Hematopoietic multipotent progenitor cell treated with erythropoietin and hydrocortisone succinate and interleukin-3 and kit ligand, for 4 days (in vitro differentiated cells): ENCODE measurements around the gene CCT3.
A peak's percentile ranks its signal among the peaks of the same experiment; 100 is the strongest.
"Not testable (repeated sequence)": the region's sequence is repeated elsewhere in the genome, so short reads cannot be mapped to it uniquely, and the experiment has no call there.

Source experiments
- DNase-seq: peaks from one replicate; pipeline ENCODE4 v3.0.0-alpha.2; 2015

Gene CCT3

DNA sequence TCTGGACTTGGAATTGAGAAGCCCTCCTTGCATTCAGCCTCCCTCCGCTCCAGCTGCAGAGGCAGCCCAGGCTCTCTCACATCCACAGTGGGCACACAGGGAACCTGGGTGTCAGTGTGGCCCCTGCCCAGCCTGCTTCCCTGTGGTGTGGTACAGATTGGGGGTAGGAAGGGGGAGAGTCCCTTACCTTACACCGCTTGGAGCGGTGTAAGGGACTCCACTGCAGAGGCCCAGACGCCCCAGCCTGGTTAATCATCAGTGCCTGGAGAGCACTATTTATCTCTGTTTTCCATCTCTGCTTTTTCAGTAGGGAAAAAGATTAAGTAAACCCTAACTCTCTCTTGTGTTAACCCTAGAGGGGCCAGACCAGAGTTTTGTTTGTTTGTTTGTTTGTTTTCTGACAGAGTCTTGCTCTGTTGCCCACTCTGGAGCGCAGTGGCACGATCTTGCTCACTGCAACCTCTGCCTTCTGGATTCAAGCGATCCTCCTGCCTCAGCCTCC, 30.1 kb upstream of the CCT3 start:
- DNase-seq: no peak

DNA sequence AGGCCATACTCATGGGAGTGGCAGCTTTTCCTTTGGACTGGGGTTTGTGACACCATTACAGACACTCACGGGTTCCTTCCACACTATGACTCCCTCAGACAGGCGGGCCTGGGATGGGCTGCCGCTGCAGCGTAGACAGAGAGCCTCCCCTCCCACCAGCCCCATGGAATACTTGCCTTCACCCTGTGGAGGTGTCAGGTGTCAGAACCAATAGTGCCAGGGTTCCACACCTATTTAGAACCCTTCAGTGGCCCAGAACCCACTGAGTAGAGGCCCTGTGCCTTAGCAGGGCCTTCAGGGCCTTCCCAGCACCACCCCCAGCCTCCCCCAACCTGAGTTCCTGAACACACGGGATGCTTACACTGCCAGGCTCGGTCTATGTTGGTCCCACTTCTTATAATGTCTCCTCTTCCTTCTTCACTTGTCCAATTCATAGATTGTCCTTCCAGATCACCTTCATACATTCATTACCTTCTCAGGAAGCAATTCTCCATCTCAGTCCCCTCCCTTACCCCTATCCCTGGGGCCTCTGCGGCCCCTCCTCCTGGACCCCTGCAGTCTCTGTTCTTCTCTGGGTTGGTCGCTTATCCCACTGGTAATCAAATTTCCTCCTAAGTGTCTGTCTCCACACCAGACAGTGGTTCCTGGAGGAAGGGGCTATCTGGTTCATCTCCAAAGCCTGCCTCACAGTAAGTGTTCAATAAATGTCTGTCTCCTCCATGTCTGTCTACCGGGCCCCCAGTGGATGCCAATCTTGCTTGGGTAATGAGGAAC, 29.5 kb upstream of the CCT3 start:
- DNase-seq: no peak

DNA sequence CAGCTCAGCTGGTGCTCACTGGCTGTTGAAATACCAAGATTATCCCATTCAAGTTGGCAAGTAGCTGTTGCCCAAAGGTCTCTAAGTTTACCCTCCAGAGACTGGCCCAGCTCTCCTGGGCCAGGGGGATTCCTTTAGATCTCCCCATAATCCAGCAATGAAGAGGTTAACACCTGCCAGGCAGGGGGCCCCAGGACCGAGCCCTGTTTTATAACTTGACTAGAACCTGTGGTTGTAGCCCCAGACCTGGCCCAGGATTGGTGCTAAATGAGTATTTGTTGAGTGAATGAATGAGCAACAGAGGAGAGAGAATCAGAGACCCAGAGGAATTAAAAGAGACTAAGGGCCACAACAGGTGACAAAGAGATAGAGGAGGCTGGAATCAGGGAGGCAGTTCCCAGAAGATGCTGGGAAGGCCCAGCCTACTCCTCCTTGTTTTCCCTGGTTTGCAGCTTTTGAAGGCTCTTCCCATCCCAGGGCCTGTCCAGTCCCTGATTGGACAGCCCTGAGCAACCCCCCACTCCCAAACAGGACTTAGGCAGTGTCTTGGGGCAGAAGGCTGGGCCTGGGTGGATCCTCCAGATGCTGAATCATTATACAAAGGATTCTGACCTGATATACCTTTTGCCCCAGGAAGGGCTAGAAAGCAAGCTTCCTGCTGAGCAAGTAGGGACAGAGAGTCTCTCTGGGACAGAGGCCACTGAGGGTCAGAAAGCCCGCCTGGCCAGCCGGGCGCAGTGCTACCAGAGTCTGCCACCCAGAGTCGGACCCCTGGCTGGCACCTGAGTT, 28.5 kb upstream of the CCT3 start:
- DNase-seq: no peak

DNA sequence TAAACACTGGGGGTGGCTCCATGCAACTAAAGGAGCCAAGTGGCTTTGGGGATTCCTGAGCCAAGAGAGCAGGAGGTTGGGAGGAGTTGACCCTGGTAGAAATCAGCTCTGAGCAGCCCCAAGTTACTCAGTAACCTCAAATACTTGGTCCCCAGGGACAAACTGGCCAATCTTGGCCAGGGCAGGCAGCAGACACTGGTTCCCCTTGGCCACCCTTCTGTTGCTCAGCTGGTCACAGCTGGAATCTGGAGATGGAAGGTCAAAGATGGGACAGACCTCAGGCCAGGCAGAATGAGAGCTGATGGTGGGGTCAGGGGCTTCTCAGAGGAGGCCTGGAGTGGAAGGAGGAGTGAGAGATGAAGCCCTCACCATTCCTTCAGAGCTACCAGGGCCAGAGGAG, 27.7 kb upstream of the CCT3 start:
- DNase-seq: no peak

DNA sequence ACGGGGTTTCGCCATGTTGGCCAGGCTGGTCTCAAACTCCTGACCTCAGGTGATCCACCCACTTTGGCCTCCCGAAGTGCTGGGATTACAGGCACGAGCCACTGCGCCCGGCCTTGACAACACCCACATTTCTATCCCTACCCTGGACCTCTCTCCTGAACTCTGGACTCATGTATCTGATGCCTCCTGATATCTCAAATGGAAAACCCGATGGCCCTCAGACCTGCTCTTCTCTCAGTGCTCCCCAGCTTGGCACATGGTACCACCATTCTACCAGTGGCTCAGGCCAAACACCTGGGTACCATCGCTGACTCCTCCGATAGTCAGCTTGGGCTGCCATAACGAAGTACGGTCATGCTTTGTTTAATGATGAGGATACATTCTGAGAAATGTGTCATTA, 22.4 kb upstream of the CCT3 start:
- DNase-seq: no peak

DNA sequence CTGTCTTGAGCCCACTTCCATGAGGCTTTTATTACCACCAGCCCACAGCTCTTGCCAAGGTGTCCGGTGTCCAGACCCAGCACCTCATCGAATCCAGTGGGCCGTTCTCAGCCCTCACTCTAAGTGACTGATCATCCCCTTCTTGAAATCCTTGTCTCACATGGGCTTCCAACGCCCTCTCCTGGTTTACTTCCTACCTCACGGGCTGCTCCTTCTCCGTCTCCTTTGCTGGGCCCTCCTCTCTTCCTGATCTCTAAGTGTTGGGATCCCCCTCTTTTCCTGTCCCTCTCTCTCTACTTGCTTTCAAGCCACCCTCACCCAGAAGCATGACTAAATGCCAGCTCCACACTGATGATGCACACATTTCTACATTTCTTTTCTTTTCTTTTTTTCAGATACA, 21.9 kb upstream of the CCT3 start:
- DNase-seq: peak; percentile 26

DNA sequence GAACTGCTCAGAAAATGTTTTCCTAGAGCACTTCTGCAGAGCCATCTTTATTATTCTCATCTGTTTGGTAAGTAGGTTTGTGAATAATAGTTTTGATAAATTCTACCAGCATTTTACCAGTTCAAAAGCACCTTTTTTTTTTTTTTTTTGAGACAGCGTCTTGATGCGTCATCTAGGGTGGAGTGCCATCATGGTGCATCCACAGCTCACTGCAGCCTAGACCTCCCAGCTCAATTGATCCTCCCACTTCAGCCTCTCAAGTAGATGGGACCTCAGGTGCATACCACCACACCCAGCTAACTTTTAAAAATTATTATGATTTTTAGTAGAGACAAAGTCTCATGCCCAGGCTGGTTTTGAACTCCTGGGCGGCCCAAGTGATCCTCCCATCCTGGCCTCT, 21.2 kb upstream of the CCT3 start:
- DNase-seq: no peak

DNA sequence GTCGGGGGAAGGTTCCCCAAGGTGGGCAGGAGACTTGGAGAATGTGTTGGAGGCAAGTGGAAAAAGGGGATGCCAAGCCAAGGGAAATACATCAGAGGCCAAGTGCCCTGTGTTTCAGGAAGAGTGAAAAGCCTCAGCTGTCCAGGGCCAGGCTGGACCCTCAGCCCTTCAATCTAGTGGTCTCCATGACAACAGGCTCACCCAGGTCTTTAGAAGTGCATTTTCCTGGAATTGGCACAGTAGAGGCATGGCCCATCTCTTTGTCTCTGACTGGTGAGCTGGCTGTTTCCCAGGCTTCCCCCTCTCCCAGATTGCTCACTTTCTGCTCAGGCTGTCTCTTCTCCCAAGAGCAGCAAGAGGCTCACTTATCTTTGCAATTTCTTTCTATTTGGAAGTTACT, 20.5 kb upstream of the CCT3 start:
- no peak for DNase-seq

DNA sequence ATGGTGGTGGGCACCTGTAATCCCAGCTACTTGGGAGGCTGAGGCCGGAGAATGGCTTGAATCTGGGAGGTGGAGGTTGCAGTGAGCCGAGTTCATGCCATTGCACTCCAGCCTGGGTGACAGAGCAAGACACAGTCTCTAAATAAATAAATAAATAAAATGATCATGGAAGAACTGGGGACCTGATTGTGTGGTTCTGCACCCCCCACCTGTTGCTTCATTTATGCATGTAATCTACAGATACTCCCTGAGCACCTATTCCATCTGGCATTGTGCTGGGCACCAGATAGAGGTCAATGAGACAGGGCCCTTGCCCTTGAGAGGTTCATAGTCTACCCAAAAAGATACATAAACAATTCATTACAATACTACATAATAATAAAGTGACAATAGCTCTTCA, 19.9 kb upstream of the CCT3 start:
- no peak for DNase-seq

DNA sequence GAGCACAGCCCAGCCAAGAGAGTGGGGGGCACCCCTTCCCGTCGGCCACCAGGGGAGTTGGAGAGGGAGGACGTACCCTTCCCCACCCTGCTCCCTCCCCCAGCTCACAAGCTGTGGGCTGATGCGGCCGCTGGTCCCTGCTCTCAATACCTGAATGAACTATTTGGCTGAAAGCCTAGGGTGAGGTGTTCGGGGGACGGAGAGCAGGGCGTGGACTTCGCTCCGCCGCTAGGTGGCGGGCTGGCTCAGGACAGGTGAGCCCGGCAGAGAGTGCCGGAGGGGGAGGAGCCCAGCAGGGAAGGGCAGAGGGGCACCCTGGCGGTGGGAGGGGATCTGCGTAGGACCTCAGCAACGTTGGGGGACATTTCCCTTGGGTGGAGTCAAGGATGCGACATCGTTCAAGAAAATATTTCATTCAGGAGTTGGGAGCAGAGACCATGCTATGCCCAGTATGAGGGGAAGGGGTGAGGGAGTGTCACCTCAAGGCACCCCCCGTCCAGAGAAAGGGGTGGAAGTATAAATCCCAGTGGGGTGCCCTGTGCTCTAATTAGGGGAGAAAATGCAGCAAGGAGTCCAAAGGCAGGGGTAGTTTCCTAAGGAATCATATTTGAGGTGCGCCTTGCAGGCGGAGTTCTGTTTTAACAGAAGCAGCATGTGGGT, 18.9 kb upstream of the CCT3 start:
- DNase-seq: peak; percentile 61

DNA sequence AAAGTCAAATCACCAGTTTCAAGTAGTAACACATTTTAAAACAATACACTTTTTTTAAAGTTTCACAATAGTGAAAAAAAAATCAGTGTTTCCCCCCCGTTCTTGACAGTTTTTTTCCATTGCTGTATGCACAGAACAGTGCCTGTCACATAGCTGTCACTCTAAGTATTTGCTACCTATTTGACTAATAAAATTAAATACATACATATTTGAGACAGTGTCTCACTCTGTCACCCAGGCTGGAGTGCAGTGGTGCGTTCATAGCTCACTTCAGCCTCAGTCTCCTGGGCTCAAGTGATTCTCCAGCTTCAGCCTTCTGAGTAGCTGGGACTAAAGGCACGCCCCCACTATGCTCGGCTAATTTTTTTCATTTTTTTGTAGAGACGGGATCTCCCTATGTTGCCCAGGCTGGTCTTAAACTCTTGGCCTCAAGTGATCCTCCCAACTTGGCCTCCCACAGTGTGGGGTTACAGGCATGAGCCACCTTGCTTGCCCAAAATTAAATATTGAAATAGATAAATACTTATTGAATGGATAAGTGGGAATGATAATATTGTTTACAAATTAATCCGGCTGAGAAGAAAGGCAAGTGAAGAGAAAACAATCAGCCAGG, 18.3 kb upstream of the CCT3 start:
- no peak for DNase-seq

DNA sequence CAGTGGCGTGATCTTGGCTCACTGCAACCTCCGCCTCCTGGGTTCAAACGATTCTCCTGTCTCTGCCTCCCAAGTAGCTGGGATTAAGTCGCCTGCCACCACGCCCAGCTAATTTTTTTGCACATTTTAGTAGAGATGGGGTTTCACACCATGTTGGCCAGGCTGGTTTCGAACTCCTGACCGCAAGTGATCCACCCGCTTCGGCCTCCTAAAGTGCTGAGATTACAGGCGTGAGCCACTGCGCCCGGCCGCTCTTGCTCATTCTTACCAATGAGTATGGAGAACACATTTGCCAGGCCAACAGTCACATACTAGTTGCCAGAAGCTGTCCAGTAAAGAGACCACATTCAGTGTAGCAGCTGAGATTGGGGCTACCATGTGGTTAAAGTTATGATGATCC, 14.4 kb upstream of the CCT3 start:
- DNase-seq: not testable (repeated sequence)

DNA sequence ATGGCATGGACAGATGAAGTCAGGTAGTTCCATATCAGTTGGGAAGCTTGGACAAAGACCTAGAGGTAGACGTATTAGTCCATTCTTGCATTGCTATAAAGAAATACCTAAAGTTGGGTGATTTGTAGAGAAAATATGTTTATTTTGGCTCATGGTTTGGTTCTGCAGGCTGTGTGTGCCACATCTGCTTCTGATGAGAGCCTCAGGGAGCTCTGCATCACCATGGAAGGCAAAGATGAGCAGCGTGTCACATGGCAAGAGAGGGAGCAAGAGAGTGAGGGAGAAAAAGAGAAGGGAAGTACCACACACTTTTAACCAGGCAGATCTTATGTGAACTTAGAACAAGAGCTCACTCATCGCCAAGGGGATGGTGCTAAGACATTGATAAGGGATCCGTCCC, 9.2 kb upstream of the CCT3 start:
- no peak for DNase-seq

DNA sequence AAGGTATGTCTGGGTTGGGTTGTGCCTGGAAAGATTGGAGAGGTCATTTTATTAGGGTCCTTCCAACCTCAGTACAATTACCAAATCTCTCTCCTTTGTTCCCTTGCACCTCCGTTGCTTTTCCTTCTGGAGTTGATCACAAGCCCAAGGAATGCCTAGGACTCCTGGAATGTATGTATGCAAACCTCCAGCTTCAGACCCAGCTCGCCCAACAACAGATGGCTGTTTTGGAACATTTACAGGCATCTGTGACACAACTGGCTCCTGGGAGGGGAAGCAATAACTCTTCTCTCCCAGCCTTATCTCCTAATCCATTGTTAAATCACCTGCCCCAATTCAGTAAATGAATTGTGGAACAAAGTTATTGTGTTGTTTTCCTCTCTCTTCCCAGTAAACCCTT, 8.5 kb upstream of the CCT3 start:
- no peak for DNase-seq

DNA sequence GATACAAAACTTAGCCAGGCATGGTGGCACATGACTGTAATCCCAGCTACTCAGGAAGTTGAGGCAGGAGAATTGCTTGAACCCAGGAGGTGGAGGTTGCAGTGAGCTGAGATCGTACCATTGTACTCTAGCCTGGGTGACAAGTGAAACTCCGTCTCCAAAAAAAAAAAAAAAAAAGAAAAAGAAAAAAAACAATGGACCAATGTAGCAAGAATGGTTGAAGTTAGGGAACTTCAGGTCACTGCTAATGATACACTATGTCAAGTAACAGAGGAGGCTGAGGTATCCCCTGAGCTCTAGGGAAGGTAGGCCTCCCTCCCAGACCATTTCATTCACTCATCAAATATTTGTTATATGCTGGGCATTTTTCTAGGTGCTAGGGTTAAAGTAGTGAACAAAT, 7.9 kb upstream of the CCT3 start:
- not testable (repeated sequence) for DNase-seq

DNA sequence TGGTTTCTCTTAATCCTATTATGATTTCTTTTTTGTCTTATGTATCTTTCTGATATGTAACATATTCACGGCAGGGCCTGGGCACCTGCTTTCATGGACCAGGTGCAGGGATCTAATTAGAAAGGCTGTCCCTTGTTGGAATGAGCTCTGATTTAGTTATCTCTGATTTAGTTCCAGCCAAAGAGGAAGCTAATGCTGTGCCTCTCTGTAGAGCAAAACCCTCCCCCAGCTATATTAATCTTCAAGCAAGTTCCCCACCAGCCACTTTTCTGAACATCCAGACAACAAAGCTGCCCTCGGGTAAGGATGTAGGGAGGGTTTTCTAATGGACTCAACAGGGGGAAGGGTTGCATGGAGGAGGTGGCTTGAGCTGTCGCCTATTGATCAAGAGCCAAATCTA, 6.3 kb upstream of the CCT3 start:
- DNase-seq: no peak

DNA sequence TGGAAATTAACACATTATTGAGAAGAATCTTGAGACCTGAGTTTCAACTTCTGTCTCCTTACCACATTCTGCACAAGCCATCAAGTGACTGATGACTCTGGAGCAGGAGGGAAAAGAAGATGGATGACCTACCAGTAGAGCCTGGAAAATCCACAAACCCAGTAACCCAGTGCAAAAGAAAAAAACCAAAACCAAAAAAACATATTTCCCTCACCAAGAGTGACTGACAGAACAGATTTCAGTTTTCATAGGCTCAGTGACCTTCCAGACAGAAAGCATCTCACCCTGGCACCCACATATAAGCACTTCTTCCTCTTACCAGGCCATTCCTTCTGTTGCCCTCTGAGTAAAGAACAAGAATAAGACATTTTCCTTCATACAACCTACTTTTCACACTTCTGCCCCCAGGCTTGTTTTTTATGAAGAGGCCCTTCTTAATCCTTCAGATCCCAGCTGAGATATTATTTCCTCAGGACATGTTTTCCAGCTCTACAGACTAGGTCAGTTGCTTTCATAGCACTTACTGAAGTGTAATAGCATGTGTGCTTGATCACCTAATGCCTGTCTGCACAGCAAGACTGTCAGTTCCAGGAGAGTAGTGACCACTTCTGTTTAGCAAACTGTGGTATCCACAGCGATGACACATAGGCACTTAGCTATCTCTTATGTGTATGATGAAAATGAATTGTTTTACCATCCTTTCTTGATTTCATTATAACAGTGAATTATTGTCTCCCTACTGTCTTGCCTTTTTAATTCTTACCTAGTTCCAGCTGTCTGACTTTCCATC, 4.3 kb upstream of the CCT3 start:
- DNase-seq: no peak

DNA sequence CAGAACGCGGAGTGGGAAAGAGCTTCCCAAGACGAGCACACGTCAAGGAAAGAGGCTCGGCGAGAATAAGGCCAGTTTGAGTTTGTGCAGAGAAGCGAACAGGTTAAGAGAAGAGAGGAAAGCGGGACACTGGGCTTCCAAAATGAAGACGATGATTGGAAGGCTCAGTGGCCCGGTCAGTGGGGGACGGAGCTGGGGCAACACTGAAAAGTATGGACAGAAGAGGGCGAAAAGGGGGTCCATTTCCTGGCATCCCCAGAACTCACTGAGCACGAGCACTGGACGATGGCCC, 258 bp downstream of the CCT3 start:
- DNase-seq: no peak

DNA sequence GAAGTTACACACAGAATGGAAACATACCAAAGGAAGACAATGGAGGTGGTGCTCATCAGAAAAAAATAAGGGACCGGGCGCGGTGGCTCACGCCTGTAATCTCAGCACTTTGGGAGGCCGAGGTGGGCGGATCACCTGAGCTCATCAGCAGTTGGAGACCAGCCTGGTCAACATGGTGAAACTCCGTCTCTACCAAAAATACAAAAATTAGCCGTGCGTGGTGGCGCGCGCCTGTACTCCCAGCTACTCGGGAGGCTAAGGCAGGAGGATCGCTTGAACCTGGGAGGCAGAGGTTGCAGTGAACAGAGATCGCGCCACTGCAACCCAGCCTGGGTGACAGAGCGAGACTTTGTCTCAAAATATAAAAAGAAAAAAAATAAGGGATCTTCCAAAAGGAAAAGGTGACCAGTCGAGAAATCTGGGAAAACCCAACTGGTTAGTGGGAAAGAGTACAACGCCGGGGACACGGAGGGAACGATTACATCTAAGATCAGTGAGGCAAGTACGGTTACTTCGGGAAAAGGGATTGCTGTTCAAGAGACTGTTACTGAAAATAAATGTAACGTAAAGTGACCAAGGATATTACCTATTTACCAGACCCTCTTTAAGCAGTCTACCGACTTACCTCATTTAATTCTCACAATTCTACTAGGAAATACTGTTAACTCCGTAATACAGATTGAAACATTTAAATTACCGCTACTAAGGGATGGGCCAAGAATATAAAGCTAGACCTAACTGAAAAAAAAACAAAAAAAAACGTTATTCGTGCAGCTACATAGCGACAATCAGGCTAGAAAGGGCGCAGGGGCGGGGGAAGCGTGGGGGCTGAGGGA, 822 bp downstream of the CCT3 start:
- DNase-seq: no peak

DNA sequence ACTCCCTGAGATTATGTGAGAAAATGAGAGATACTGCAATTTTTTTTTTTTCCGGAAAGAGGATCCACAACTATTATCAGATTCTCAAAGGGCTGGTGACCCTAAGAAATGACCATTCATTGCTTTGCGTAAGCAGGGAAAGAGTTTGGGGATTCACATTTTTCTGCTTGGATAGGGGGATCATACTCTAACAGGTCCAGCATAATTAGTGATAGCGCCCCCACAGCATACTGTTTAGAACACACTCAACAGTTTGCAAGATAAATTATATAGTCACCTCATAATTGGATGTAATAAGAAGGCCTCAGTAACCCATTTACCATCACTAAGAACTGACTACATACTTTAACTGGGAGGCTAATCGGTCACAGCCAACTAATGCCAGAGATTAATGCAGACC, 1.9 kb downstream of the CCT3 start:
- DNase-seq: peak; percentile 73

DNA sequence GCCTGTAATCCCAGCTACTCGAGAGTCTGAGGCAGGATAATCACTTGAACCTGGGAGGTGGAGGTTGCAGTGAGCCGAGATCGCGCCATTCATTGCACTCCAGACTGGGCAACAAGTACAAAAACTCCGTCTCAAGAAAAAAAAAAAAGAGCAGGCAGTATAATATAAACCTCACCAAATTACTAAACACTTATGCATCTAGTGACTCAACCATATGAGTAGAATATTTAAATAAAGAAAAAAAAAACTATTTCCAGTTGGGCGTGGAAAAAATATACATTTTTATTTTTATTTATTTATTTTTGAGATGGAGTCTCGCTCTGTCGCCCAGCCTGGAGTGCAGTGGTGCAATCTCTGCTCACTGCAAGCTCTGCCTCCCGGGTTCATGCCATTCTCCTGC, 14.9 kb downstream of the CCT3 start:
- not testable (repeated sequence) for DNase-seq

DNA sequence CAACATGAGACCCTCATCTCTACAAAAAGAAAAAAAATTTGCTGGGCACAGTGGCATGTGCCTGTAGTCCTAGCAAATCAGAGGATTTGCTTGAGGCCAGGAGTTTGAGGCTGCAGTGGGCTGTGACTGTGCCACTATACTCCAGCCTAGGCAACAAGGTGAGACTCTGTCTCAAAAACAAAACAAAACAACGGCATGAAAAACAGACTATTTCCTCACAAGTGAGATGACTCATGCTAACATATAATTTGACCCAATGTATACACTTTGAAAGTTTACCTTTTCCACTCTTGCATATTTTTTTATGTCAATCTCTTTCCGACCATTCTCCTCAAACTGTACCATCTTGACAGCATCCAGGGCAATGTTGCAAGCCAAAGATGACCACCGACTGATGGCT, 17.5 kb downstream of the CCT3 start:
- DNase-seq: no peak
